K562 (cell line): Measurements from ENCODE around the gene TNFAIP8L1. TPM values are rescaled to one million over a fixed set of nuclear protein-coding genes. Genes with fewer than 3 reads are reported as not detected.

Experiments used
- ARNT ChIP-seq, 2 experiments: fragments of 450-650 bp; IDR thresholded peaks; 2 replicates each; pipeline ENCODE4 v1.6.1; 2016; ENCODE audit warnings: mild to moderate bottlenecking in 1 of 2
- BRD9 ChIP-seq: fragments of 450-650 bp; IDR thresholded peaks from 2 replicates; pipeline ENCODE4 v1.6.1; 2018; ENCODE audit warnings: low read depth; ENCODE audit not compliant: partially characterized antibody
- CEBPG ChIP-seq, 3 experiments: fragments of 200-800 bp in 1 of 3; sonication (Bioruptor generic) in 1 of 3; sonication (generic) in 1 of 3; formaldehyde crosslinking in 1 of 3; IDR thresholded peaks in 2 of 3; conservative IDR thresholded peaks in 1 of 3; 2 replicates each; pipeline versions ENCODE4 v1.6.1 to v1.8.0; 2016 to 2022; ENCODE audit warnings: missing compliant biosample characterization in 2 of 3, missing genetic modification characterization in 2 of 3, mild to moderate bottlenecking in 1 of 3, missing genetic modification reagents in 1 of 3
- DMBX1 ChIP-seq: fragments of 250-450 bp; sonication (Bioruptor Pico); IDR thresholded peaks from 2 replicates; pipeline ENCODE4 v1.8.0; 2022; ENCODE audit warnings: inconsistent platforms, mild to moderate bottlenecking, moderate library complexity, borderline replicate concordance
- ETV1 ChIP-seq: fragments of 450-650 bp; conservative IDR thresholded peaks from 2 replicates; pipeline ENCODE4 v1.6.1; 2016; ENCODE audit warnings: missing genetic modification characterization, control low read depth, low read depth, missing compliant biosample characterization
- ETV5 ChIP-seq: sonication (generic); formaldehyde crosslinking; IDR thresholded peaks from 2 replicates; pipeline ENCODE4 v1.4.0; 2020; ENCODE audit warnings: low read depth, mild to moderate bottlenecking, missing genetic modification reagents
- FOSL1 ChIP-seq: fragments of 200-800 bp; sonication (Bioruptor generic); conservative IDR thresholded peaks from 2 replicates; pipeline ENCODE4 v1.6.1; 2016; ENCODE audit warnings: missing genetic modification characterization, missing compliant biosample characterization
- GABPB1 ChIP-seq: sonication (generic); formaldehyde crosslinking; IDR thresholded peaks from 2 replicates; pipeline ENCODE4 v1.8.0; 2022; ENCODE audit warnings: mild to moderate bottlenecking, missing genetic modification reagents
- KDM1A ChIP-seq, 2 experiments: fragments of 450-650 bp; IDR thresholded peaks; 2 replicates each; pipeline ENCODE4 v1.6.1; 2016; ENCODE audit warnings: mild to moderate bottlenecking in 2 of 2
- KDM5B ChIP-seq: fragments of 200-600 bp; sonication (generic); IDR thresholded peaks from 2 replicates; pipeline ENCODE4 v1.6.1; 2012; ENCODE audit warnings: low read depth, mild to moderate bottlenecking, moderate library complexity, low read length, control low read depth, inconsistent platforms; ENCODE audit not compliant: insufficient replicate concordance
- MCM7 ChIP-seq, 2 experiments: fragments of 450-650 bp; IDR thresholded peaks; 2 replicates each; pipeline ENCODE4 v1.6.1; 2016 to 2018
- NBN ChIP-seq: fragments of 450-650 bp; IDR thresholded peaks from 2 replicates; pipeline ENCODE4 v1.6.1; 2016; ENCODE audit warnings: low read depth, mild to moderate bottlenecking
- NFE2 ChIP-seq: IDR thresholded peaks from 2 replicates; pipeline ENCODE4 v1.6.1; 2014; ENCODE audit warnings: antibody characterized with exemption, low read depth
- PTBP1 ChIP-seq: fragments of 200-400 bp; formaldehyde crosslinking; IDR thresholded peaks from 2 replicates; pipeline ENCODE4 v1.6.1; 2017; ENCODE audit warnings: low read depth, low read length
- RAD51 ChIP-seq: fragments of 450-650 bp; IDR thresholded peaks from 2 replicates; pipeline ENCODE4 v1.7.1; 2016; ENCODE audit warnings: low read depth, mild to moderate bottlenecking, borderline replicate concordance
- SMARCE1 ChIP-seq: fragments of 450-650 bp; IDR thresholded peaks from 2 replicates; pipeline ENCODE4 v1.7.1; 2016; ENCODE audit warnings: mild to moderate bottlenecking
- SMC3 ChIP-seq: conservative IDR thresholded peaks from 2 replicates; pipeline ENCODE4 v1.6.1; 2011; ENCODE audit warnings: low read depth, low read length, improper control_type of control experiment; ENCODE audit not compliant: insufficient read depth
- SP1 ChIP-seq: sonication (generic); formaldehyde crosslinking; IDR thresholded peaks from 2 replicates; pipeline ENCODE4 v1.8.1; 2022; ENCODE audit warnings: mild to moderate bottlenecking, missing genetic modification reagents
- TAF7 ChIP-seq: fragments of 450-650 bp; IDR thresholded peaks from 2 replicates; pipeline ENCODE4 v1.6.1; 2016; ENCODE audit warnings: missing genetic modification characterization, missing compliant biosample characterization
- TEAD1 ChIP-seq, 2 experiments: fragments of 450-650 bp in 1 of 2; sonication (generic) in 1 of 2; formaldehyde crosslinking; IDR thresholded peaks; 2 replicates each; pipeline versions ENCODE4 v1.4.0 to v1.8.0; 2020 to 2022; ENCODE audit warnings: mild to moderate bottlenecking in 2 of 2, missing genetic modification reagents in 1 of 2
- U2AF1 ChIP-seq: fragments of 200-400 bp; formaldehyde crosslinking; optimal IDR thresholded peaks from 2 replicates; pipeline ENCODE3; 2017; ENCODE audit warnings: mild to moderate bottlenecking, low read depth, low read length, moderate library complexity
- polyA plus RNA-seq, 8 experiments: library from polyadenylated mRNA; depleted of rRNA in 4 of 8; stranded (reverse) in 5 of 8; unstranded in 3 of 8; fragments of >200 nt; fragmentation: Nextera tagmentation in 2 of 8; fragmentation: Illumina TruSeq in 1 of 8; extraction: Ambion mirVana in 2 of 8; extraction: Trizol in 1 of 8; gene quantifications; 2 replicates each; pipeline versions ENCODE4 v1.2.1 to v1.2.3, GENCODE V29; 2011 to 2014; ENCODE audit warnings: inconsistent platforms in 1 of 8, missing spikeins in 1 of 8
- total RNA-seq, 7 experiments: library from RNA; depleted of rRNA in 6 of 7; stranded (reverse); fragments of >200 nt in 6 of 7; fragmentation: Illumina TruSeq in 2 of 7; extraction: Trizol in 2 of 7; gene quantifications; 2 replicates each; pipeline versions ENCODE4 v1.2.1 to v1.2.3, GENCODE V29; 2011 to 2021; ENCODE audit warnings: low replicate concordance in 1 of 7
- TF ChIP-seq, protein P1 (sequence below): sonication (generic); formaldehyde crosslinking; IDR thresholded peaks from 2 replicates; pipeline ENCODE4 v1.8.0; 2022; ENCODE audit warnings: missing genetic modification reagents, mild to moderate bottlenecking, moderate library complexity, borderline replicate concordance
- TF ChIP-seq, protein P2 (sequence below), 3 experiments: fragments of 200-800 bp in 1 of 3; fragments of 250-450 bp in 1 of 3; fragments of 450-650 bp in 1 of 3; sonication (Bioruptor Pico) in 1 of 3; sonication (Bioruptor generic) in 1 of 3; formaldehyde crosslinking in 1 of 3; IDR thresholded peaks; 2 replicates each; pipeline versions ENCODE4 v1.6.1 to v1.8.0; 2016 to 2022; ENCODE audit warnings: mild to moderate bottlenecking in 2 of 3, missing genetic modification characterization in 2 of 3, missing compliant biosample characterization in 1 of 3, moderate library complexity in 1 of 3

Gene TNFAIP8L1
- total and polyA plus RNA-seq, 9 of the 15 experiments (the other 6 are each of a cell fraction or from before 2014, with no cell fraction given), result 0.69 to 9.3 (median 4.9) TPM

DNA sequence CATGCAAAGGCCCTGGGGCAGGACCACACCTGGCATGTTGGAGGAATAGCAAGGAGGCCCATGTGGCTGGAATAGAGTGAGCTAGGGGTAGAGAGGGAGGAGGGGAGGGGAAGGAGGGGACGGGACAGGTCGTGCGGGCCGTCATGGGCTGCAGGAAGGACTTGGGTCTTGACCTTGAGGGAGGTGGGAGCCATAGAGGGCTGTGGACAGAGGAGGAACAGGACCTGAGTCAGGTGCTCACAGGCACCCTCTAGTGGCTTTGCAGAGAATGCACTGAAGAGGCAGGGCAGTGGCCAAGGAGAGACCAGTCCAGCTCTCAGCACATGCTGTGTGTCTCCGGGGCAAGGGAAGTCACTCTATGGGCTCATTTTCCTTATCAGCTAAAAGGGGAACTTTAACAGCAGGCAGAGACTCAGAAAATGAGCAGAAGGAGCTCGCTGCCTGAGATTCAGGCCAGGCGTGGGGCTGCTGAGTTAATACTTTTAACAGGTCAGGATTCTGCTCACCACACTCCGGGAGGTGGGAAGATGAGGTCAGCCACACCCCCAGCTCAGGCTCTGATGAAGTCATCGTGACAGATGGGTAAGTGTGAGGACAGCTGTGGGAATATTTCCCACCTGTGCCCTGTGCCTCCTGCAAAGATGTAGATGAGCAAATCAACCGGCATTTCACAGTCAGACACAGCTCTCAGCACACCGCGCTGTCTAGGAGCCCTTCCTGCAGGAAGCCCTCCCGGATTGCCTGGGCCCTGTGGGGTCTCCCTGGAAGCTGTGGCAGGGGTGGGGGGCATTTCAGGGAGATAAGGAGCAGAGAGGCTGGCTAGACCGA is 6.0 kb upstream of the TNFAIP8L1 start (continued):
- peak; percentile 23; the same call in 1 of the 2 replicates for TF ChIP-seq CEBPG (CRISPR knock-in tag; IDR thresholded peaks at IDR 0.05)
- TF ChIP-seq CEBPG (tag; conservative IDR thresholded peaks at IDR 0.05 in 1 of 2, IDR thresholded peaks at IDR 0.05 in 1 of 2), result no peak
- no peak for TF ChIP-seq U2AF1
- TF ChIP-seq BRD9, result peak; percentile 66
- TF ChIP-seq, protein P1, sequence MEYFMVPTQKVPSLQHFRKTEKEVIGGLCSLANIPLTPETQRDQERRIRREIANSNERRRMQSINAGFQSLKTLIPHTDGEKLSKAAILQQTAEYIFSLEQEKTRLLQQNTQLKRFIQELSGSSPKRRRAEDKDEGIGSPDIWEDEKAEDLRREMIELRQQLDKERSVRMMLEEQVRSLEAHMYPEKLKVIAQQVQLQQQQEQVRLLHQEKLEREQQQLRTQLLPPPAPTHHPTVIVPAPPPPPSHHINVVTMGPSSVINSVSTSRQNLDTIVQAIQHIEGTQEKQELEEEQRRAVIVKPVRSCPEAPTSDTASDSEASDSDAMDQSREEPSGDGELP (CRISPR knock-in tag), result peak; percentile 75
- no peak for TF ChIP-seq TAF7 (tag)
- TF ChIP-seq KDM5B, result peak; percentile 26
- peak; percentile 62 for TF ChIP-seq ETV1 (tag)
- peak in 1 of 2 experiments; percentile 84; a peak in 2 of 4 replicates for TF ChIP-seq TEAD1 (CRISPR knock-in tag; IDR thresholded peaks at IDR 0.05)
- peak; percentile 52 to 82 for TF ChIP-seq ARNT (IDR thresholded peaks at IDR 0.05)
- TF ChIP-seq, protein P2, sequence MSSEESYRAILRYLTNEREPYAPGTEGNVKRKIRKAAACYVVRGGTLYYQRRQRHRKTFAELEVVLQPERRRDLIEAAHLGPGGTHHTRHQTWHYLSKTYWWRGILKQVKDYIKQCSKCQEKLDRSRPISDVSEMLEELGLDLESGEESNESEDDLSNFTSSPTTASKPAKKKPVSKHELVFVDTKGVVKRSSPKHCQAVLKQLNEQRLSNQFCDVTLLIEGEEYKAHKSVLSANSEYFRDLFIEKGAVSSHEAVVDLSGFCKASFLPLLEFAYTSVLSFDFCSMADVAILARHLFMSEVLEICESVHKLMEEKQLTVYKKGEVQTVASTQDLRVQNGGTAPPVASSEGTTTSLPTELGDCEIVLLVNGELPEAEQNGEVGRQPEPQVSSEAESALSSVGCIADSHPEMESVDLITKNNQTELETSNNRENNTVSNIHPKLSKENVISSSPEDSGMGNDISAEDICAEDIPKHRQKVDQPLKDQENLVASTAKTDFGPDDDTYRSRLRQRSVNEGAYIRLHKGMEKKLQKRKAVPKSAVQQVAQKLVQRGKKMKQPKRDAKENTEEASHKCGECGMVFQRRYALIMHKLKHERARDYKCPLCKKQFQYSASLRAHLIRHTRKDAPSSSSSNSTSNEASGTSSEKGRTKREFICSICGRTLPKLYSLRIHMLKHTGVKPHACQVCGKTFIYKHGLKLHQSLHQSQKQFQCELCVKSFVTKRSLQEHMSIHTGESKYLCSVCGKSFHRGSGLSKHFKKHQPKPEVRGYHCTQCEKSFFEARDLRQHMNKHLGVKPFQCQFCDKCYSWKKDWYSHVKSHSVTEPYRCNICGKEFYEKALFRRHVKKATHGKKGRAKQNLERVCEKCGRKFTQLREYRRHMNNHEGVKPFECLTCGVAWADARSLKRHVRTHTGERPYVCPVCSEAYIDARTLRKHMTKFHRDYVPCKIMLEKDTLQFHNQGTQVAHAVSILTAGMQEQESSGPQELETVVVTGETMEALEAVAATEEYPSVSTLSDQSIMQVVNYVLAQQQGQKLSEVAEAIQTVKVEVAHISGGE (CRISPR knock-in tag; IDR thresholded peaks at IDR 0.05), result no peak
- TF ChIP-seq RAD51, result 0 out of 2 replicates have a peak, but pooled peaks have one; percentile 19
- TF ChIP-seq FOSL1 (tag), result peak; percentile 58
- TF ChIP-seq ETV5 (CRISPR knock-in tag), result peak; percentile 68; the same call in 1 of the 2 replicates
- peak; percentile 65; the same call in 1 of the 2 replicates for TF ChIP-seq DMBX1 (CRISPR knock-in tag)
- TF ChIP-seq SMC3, result peak; percentile 76
- TF ChIP-seq GABPB1 (CRISPR knock-in tag), result peak; percentile 67; the same call in 1 of the 2 replicates
- TF ChIP-seq NBN, result peak; percentile 86; the same call in 1 of the 2 replicates
- TF ChIP-seq KDM1A (IDR thresholded peaks at IDR 0.05), result peak; percentile 97 to 99
- TF ChIP-seq SP1 (CRISPR knock-in tag), result peak; percentile 69
- peak; percentile 99 for TF ChIP-seq PTBP1
- TF ChIP-seq SMARCE1, result peak; percentile 51; the same call in 1 of the 2 replicates
- TF ChIP-seq NFE2, result 0 out of 2 replicates have a peak, but pooled peaks have one; percentile 33
- no peak for TF ChIP-seq MCM7 (IDR thresholded peaks at IDR 0.05)
